Measurements from ENCODE around the gene WRAP73.
"Not testable (repeated sequence)": the region's sequence is repeated elsewhere in the genome, so short reads cannot be mapped to it uniquely, and the experiment has no call there.

Gene WRAP73

GRCh38 chr1:3596663-3597598 lies 53.0 kb downstream of the WRAP73 start:
- no peak for DNase-seq (ENCODE audit: low spot score)

- DNase-seq (ENCODE audit: low spot score) = no peak
These were observed 54.0 kb downstream of the WRAP73 start for GRCh38 chr1:3595949-3596348.

GRCh38 chr1:3594706-3595377 lies 55.1 kb downstream of the WRAP73 start:
- no peak for DNase-seq (ENCODE audit: low spot score)

- DNase-seq (ENCODE audit: low spot score) = no peak
These were observed 56.2 kb downstream of the WRAP73 start for GRCh38 chr1:3593745-3594144.

- DNase-seq (ENCODE audit: low spot score) = no peak
These were observed 56.6 kb downstream of the WRAP73 start for GRCh38 chr1:3593334-3593733.

GRCh38 chr1:3590951-3591865 lies 58.7 kb downstream of the WRAP73 start:
- no peak for DNase-seq (ENCODE audit: low spot score)

GRCh38 chr1:3590139-3590763 lies 59.7 kb downstream of the WRAP73 start:
- no peak for DNase-seq (ENCODE audit: low spot score)

GRCh38 chr1:3588395-3588794 lies 61.5 kb downstream of the WRAP73 start:
- DNase-seq (ENCODE audit: low spot score) = no peak

- no peak for DNase-seq (ENCODE audit: low spot score)
These were observed 62.7 kb downstream of the WRAP73 start for GRCh38 chr1:3586986-3587759.

- no peak for DNase-seq (ENCODE audit: low spot score)
These were observed 63.8 kb downstream of the WRAP73 start for GRCh38 chr1:3585940-3586568.

- DNase-seq (ENCODE audit: low spot score) = not testable (repeated sequence)
These were observed 64.5 kb downstream of the WRAP73 start for GRCh38 chr1:3585353-3585868.

- DNase-seq (ENCODE audit: low spot score) = no peak
These were observed 65.0 kb downstream of the WRAP73 start for GRCh38 chr1:3584915-3585314.

GRCh38 chr1:3583751-3584150 lies 66.2 kb downstream of the WRAP73 start:
- DNase-seq (ENCODE audit: low spot score) = not testable (repeated sequence)

GRCh38 chr1:3581296-3582036 lies 68.4 kb downstream of the WRAP73 start:
- DNase-seq (ENCODE audit: low spot score) = no peak

All from CD4-positive, alpha-beta T cell treated with Interleukin-2 at 100 ng/mL for 4 hours (primary cell).